ENCODE measurements around the gene TAF1.
"Not testable (repeated sequence)": the region's sequence is repeated elsewhere in the genome, so short reads cannot be mapped to it uniquely, and the experiment has no call there.

The TAF1 gene, protein sequence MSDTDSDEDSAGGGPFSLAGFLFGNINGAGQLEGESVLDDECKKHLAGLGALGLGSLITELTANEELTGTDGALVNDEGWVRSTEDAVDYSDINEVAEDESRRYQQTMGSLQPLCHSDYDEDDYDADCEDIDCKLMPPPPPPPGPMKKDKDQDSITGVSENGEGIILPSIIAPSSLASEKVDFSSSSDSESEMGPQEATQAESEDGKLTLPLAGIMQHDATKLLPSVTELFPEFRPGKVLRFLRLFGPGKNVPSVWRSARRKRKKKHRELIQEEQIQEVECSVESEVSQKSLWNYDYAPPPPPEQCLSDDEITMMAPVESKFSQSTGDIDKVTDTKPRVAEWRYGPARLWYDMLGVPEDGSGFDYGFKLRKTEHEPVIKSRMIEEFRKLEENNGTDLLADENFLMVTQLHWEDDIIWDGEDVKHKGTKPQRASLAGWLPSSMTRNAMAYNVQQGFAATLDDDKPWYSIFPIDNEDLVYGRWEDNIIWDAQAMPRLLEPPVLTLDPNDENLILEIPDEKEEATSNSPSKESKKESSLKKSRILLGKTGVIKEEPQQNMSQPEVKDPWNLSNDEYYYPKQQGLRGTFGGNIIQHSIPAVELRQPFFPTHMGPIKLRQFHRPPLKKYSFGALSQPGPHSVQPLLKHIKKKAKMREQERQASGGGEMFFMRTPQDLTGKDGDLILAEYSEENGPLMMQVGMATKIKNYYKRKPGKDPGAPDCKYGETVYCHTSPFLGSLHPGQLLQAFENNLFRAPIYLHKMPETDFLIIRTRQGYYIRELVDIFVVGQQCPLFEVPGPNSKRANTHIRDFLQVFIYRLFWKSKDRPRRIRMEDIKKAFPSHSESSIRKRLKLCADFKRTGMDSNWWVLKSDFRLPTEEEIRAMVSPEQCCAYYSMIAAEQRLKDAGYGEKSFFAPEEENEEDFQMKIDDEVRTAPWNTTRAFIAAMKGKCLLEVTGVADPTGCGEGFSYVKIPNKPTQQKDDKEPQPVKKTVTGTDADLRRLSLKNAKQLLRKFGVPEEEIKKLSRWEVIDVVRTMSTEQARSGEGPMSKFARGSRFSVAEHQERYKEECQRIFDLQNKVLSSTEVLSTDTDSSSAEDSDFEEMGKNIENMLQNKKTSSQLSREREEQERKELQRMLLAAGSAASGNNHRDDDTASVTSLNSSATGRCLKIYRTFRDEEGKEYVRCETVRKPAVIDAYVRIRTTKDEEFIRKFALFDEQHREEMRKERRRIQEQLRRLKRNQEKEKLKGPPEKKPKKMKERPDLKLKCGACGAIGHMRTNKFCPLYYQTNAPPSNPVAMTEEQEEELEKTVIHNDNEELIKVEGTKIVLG (N-terminal part only)

GRCh38 chrX:71365875-71366673 lies at the start of gene TAF1:
Gene TAF1 (plus strand): TSS chrX:71366357. CDS start chrX:71366375, 18 bp downstream.
- peak; percentile 73 to 74 for DNase-seq (ENCODE audit: extremely low read depth in 1 of 2, low read depth in 1 of 2)

DNA sequence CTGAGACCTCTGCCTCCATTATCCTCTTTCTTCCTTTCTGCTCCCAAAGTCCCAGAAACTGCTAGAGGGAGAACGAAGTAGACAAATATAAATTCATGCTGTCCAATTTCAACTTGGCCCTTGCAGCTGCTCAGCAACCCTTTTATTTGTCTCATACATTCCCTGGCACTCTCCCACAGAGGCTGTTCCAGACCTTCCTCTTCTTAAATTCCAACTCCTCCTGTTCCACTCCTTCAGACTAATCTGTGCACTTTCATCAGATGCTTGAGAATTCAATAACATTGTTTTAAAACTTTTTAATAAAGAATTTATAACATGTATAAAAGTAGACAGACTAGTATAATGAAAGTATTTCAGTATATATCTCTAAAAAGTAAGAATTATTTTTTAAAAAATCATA lies 49.2 kb upstream of the TAF1 start:
- not testable (repeated sequence) for DNase-seq (ENCODE audit: extremely low read depth in 1 of 2, low read depth in 1 of 2)

DNA sequence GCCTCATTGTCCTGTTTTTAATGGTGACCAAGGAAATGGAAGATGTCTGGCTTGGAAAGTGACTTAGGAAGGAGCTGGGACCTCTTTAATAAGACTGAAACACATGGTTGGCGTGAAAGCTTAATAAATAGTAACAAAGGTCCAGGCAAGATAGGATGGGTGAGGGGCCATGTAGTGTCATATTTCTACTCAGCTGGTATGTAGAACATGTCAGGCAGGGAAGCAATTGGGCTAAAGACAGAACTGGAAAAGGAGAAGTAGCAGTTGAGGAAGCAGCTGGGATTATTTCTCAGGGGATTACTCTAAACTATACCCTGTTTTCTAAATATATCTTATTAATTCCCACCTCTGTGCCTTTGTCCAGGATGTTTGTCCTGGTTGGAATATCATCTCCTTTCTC lies 46.0 kb upstream of the TAF1 start:
- no peak for DNase-seq (ENCODE audit: extremely low read depth in 1 of 2, low read depth in 1 of 2)

GRCh38 chrX:71321731-71322130 lies 44.4 kb upstream of the TAF1 start:
- DNase-seq (ENCODE audit: extremely low read depth in 1 of 2, low read depth in 1 of 2) = no peak

- DNase-seq (ENCODE audit: extremely low read depth in 1 of 2, low read depth in 1 of 2) = not testable (repeated sequence)
These were observed 41.7 kb upstream of the TAF1 start for GRCh38 chrX:71324452-71324851.

DNA sequence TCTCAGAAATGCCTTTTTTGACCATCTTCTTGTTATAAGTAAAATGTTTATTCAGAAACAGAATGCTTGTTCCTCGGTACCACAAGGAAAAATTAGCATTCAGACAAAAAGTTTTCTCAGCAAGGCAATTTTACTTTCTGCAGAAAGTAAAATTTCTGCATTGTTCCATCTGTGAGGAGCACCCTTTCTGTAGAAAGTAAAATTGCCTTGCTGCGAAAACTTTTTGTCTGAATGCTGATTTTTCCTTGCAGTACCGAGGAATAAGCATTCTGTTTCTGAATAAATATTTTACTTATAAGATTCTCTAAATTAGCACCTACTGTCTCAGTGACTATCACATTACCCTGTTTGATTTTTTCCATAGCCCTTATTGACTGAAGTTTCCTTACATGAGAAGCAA lies 39.8 kb upstream of the TAF1 start:
- DNase-seq (ENCODE audit: extremely low read depth in 1 of 2, low read depth in 1 of 2) = no peak

DNA sequence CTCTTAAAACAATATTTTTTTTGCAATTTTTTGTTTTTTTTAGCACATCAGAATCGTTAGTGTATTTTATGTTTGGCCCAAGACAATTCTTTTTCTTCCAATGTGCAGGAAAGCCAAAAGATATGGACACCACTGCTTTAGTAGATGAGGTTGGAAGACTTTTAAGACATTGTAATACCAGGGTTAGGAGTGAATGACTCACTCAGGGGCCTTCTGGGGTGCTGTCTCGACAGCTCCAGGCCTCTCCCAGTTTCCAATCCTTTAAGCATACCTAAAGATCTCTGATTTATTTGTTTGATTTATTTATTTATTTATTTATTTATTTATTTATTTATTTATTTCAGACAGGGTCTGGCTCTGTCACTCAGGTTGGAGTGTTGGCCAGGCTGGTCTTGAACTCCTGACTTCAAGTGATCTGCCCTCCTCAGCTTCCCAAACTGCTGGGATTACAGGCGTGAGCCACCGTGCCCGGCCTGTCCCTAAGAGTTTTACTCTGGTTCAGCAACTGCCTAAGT lies 16.9 kb upstream of the TAF1 start:
- DNase-seq (ENCODE audit: extremely low read depth in 1 of 2, low read depth in 1 of 2) = not testable (repeated sequence)

GRCh38 chrX:71349867-71350266 lies 16.3 kb upstream of the TAF1 start:
- not testable (repeated sequence) for DNase-seq (ENCODE audit: extremely low read depth in 1 of 2, low read depth in 1 of 2)

- DNase-seq (ENCODE audit: extremely low read depth in 1 of 2, low read depth in 1 of 2) = not testable (repeated sequence)
These were observed 13.7 kb upstream of the TAF1 start for GRCh38 chrX:71352439-71352838.

DNA sequence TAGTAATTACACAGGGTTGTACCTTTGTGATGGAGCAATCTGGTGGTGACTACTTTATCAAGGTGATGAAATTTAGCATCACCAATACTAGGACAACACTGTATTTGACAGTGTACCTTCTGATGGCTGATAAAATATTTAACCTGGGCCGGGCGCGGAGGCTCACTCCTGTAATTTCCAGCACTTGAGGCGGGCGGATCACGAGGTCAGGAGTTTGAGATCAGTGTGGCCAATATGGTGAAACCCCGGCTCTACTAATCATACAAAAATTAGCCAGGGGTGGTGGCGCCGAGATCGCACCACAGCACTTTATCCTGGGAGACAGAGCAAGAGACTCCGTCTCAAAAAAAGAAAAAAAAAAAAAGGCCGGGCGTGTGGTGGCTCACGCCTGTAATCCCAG lies 1.9 kb upstream of the TAF1 start:
- DNase-seq (ENCODE audit: extremely low read depth in 1 of 2, low read depth in 1 of 2) = no peak

DNA sequence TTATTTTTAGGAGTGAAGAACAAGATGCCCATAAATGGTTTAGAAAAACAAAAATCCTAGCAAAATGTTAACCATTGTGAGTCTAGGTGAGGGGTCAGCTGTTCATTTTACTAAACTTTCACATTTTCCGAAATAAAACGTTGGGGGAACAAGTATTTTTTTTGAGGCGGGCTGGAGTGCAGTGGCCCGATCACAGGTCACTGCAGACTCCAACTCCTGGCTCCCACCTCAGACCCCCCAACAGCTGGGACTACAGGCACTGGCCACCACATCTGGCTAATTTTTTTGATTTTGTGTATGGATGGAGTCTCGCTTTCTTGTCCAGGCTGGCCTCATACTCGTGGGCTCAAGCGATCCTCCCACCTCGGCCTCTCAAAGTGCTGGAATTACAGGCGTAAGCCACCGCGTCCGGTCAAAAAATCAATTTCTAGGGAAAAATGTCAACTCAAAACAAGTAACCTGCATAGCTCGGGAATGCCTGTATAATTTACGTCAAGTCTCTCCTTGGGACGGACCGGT lies 742 bp upstream of the TAF1 start:
- DNase-seq (ENCODE audit: extremely low read depth in 1 of 2, low read depth in 1 of 2) = no peak

DNA sequence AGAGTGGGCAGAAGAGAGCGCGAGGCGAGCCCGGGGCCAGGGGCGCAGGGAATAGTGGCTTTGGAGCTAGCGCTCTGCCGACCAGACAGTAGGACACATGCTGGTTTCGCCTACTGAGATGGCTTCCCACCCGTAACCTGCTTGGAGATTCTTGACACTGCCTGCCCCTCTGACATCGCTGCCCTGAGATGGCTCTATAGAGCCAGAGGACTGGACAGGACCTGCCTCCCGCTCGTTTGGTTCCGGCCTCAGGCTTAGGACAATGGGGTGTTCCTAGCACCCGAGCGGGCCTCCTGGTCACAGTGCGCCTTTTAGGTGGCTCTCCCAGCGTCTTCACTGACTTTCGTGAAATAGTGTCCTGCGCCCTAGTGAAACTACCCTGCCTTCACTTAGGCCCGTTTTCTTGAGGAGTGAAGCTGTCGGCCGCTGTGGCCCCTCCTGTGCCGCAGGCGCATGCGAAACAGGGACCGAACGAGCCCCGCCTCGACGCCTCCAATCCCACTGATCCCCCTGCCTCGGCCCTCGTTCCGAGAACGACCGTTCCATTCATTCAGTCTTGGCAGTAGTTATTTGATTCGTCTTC lies 608 bp downstream of the TAF1 start:
- peak in 1 of 2 donors; percentile 4 for DNase-seq (ENCODE audit: extremely low read depth in 1 of 2, low read depth in 1 of 2)

DNA sequence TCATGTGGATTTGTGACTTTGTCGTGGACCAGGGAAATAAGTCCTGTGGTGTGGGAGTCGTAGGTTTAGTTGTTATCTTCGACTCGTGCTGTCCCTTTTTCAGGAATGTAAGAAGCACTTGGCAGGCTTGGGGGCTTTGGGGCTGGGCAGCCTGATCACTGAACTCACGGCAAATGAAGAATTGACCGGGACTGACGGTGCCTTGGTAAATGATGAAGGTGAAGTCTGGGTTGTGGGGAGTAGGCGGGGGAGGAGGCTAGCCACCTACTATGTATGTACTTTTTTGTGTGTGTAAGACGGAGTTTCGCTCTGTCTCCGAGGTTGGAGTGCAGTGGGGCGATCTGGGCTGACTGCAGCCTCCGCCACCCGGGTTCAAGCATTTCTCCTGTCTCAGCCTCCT lies 1.2 kb downstream of the TAF1 start:
- DNase-seq (ENCODE audit: extremely low read depth in 1 of 2, low read depth in 1 of 2) = no peak

DNA sequence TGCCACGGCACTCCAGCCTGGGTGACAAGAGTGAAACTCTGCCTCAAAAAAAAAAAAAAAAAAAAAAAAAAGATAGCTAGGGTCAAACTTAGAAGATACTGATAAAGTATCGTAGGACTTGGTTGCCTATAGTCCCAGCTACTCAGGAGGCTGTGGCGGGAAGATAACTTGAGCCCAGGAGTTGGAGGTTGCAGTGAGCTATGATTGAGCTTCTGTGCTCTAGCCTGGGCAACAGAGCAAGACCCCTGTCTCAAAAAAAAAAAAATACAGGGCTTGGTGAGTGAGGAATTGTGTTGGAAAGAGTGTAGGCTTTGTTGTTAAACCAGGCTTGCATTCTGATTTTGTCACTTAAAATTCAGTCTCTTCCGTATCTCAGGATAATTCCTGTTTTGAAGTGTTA lies 6.2 kb downstream of the TAF1 start:
- DNase-seq (ENCODE audit: extremely low read depth in 1 of 2, low read depth in 1 of 2) = no peak

- DNase-seq (ENCODE audit: extremely low read depth in 1 of 2, low read depth in 1 of 2) = no peak
These were observed 12.6 kb downstream of the TAF1 start for GRCh38 chrX:71378732-71379131.

- DNase-seq (ENCODE audit: extremely low read depth in 1 of 2, low read depth in 1 of 2) = not testable (repeated sequence)
These were observed 25.6 kb downstream of the TAF1 start for GRCh38 chrX:71391725-71392124.

- DNase-seq (ENCODE audit: extremely low read depth in 1 of 2, low read depth in 1 of 2) = no peak
These were observed 27.8 kb downstream of the TAF1 start for GRCh38 chrX:71393919-71394318.

DNA sequence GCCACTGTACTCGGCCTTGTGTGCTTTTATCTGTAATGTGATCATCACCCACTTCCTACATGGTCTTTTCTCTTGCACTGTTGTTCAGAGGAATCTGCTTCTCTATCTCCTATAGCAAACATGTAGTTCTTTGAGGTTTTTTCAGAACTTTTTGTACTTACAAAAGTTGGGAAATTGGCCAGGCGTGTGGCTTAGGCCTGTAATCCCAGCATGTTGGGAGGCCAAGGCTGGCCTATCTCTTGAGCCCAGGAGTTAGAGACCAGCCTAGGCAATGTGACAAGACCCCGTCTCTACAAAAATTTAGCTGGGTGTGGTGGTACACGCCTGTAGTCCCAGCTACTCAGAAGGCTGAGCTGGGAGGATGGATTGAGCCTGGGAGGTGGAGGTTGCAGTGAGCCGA lies 30.4 kb downstream of the TAF1 start:
- no peak for DNase-seq (ENCODE audit: extremely low read depth in 1 of 2, low read depth in 1 of 2)

GRCh38 chrX:71400710-71401109 lies 34.6 kb downstream of the TAF1 start:
- DNase-seq (ENCODE audit: extremely low read depth in 1 of 2, low read depth in 1 of 2) = no peak
